H1 (cell line): Measurements from ENCODE around the gene CSNK2B. TPM values are rescaled to one million over a fixed set of nuclear protein-coding genes. Genes with fewer than 3 reads are reported as not detected.

Experiments used
- BRCA1 ChIP-seq: IDR thresholded peaks from 2 replicates; pipeline ENCODE4 v1.6.1; 2012; ENCODE audit warnings: low read depth, low read length, improper control_type of control experiment
- CBX8 ChIP-seq: fragments of 300-800, 300-1000 bp; sonication (generic); IDR thresholded peaks from 2 replicates; pipeline ENCODE4 v1.7.1; 2016; ENCODE audit warnings: low read depth, low read length, borderline replicate concordance
- CEBPB ChIP-seq: IDR thresholded peaks from 2 replicates; pipeline ENCODE4 v1.6.1; 2012; ENCODE audit warnings: low read depth, low read length
- EGR1 ChIP-seq: IDR thresholded peaks from 2 replicates; pipeline ENCODE4 v1.6.1; 2011; ENCODE audit warnings: low read depth, low read length, borderline replicate concordance
- EP300 ChIP-seq, 2 experiments: IDR thresholded peaks; 1 replicate in 1 of 2; 2 replicates in 1 of 2; pipeline ENCODE4 v1.6.1; 2011 to 2012; ENCODE audit warnings: low read depth in 2 of 2, low read length in 2 of 2, mild to moderate bottlenecking in 2 of 2, borderline replicate concordance in 1 of 2, inconsistent platforms in 1 of 2, moderate library complexity in 1 of 2
- FOSL1 ChIP-seq: IDR thresholded peaks from 2 replicates; pipeline ENCODE4 v1.6.1; 2011; ENCODE audit warnings: mild to moderate bottlenecking, low read depth, low read length, moderate library complexity; ENCODE audit not compliant: insufficient read depth
- GABPA ChIP-seq: IDR thresholded peaks from 2 replicates; pipeline ENCODE4 v1.6.1; 2011; ENCODE audit warnings: mild to moderate bottlenecking, low read length, moderate library complexity, borderline replicate concordance; ENCODE audit not compliant: insufficient read depth
- HDAC2 ChIP-seq, 2 experiments: fragments of 300-600 bp in 1 of 2; sonication (generic) in 1 of 2; IDR thresholded peaks; 2 replicates each; pipeline ENCODE4 v1.6.1; 2011 to 2012; ENCODE audit warnings: low read depth in 2 of 2, low read length in 2 of 2, mild to moderate bottlenecking in 2 of 2, moderate library complexity in 2 of 2, borderline replicate concordance in 1 of 2, inconsistent platforms in 1 of 2
- HDAC6 ChIP-seq: IDR thresholded peaks from one replicate; pipeline ENCODE4 v1.7.1; 2012; ENCODE audit warnings: low read depth, mild to moderate bottlenecking, inconsistent platforms, low read length, moderate library complexity
- KDM4A ChIP-seq: IDR thresholded peaks from one replicate; pipeline ENCODE4 v1.7.1; 2012; ENCODE audit warnings: low read depth, mild to moderate bottlenecking, moderate library complexity, low read length, inconsistent platforms; ENCODE audit not compliant: severe bottlenecking
- KDM5A ChIP-seq: fragments of 200-600 bp; IDR thresholded peaks from 2 replicates; pipeline ENCODE4 v1.7.1; 2012; ENCODE audit warnings: mild to moderate bottlenecking, low read length, inconsistent platforms, mixed read lengths
- NANOG ChIP-seq: IDR thresholded peaks from 2 replicates; pipeline ENCODE4 v1.6.1; 2011; ENCODE audit warnings: low read length, low read depth, mild to moderate bottlenecking, inconsistent platforms; ENCODE audit not compliant: insufficient read depth, poor library complexity, severe bottlenecking
- PHF8 ChIP-seq: fragments of 200-600 bp; sonication (generic); conservative IDR thresholded peaks from 2 replicates; pipeline ENCODE4 v1.7.1; 2012; ENCODE audit warnings: low read depth, mild to moderate bottlenecking, inconsistent platforms, low read length, moderate library complexity
- POLR2AphosphoS5 ChIP-seq: IDR thresholded peaks from 2 replicates; pipeline ENCODE4 v1.6.1; 2011; ENCODE audit warnings: low read depth, low read length
- POU5F1 ChIP-seq: IDR thresholded peaks from 2 replicates; pipeline ENCODE4 v1.6.1; 2011; ENCODE audit warnings: low read depth, mild to moderate bottlenecking, low read length, moderate library complexity
- RAD21 ChIP-seq, 2 experiments: IDR thresholded peaks in 1 of 2; conservative IDR thresholded peaks in 1 of 2; 2 replicates each; pipeline ENCODE4 v1.6.1; 2011; ENCODE audit warnings: low read depth in 2 of 2, low read length in 2 of 2, improper control_type of control experiment in 1 of 2, inconsistent platforms in 1 of 2, mild to moderate bottlenecking in 1 of 2, moderate library complexity in 1 of 2
- RBBP5 ChIP-seq: IDR thresholded peaks from 2 replicates; pipeline ENCODE4 v1.7.1; 2012; ENCODE audit warnings: low read depth, mild to moderate bottlenecking, inconsistent platforms, low read length, moderate library complexity, borderline replicate concordance
- RNF2 ChIP-seq: fragments of 200-900, 300-1000 bp; sonication (generic); IDR thresholded peaks from 2 replicates; pipeline ENCODE4 v1.7.1; 2016; ENCODE audit warnings: borderline replicate concordance, low read depth, mild to moderate bottlenecking, antibody characterized with exemption, low read length; ENCODE audit not compliant: poor library complexity, severe bottlenecking; ENCODE audit errors: missing control alignments
- TAF1 ChIP-seq: IDR thresholded peaks from 2 replicates; pipeline ENCODE4 v1.6.1; 2011; ENCODE audit warnings: mild to moderate bottlenecking, low read depth, low read length
- TAF7 ChIP-seq: optimal IDR thresholded peaks from 2 replicates; pipeline ENCODE3; 2011; ENCODE audit warnings: low read depth, mild to moderate bottlenecking, inconsistent platforms, low read length, moderate library complexity, borderline replicate concordance
- TBP ChIP-seq: IDR thresholded peaks from 2 replicates; pipeline ENCODE4 v1.6.1; 2011; ENCODE audit warnings: low read depth, low read length, improper control_type of control experiment
- polyA plus RNA-seq, 7 experiments: library from polyadenylated mRNA; depleted of rRNA in 3 of 7; stranded (reverse) in 5 of 7; unstranded in 2 of 7; fragments of >200 nt in 5 of 7; fragments of 200-250 nt in 2 of 7; gene quantifications; 1 replicate in 5 of 7; 2 replicates in 1 of 7; 4 replicates in 1 of 7; pipeline versions ENCODE4 v1.2.1 to v1.2.3, GENCODE V29; 2011 to 2013; ENCODE audit warnings: missing spikeins in 2 of 7, mixed read lengths in 2 of 7
- total RNA-seq: library from RNA; stranded (reverse); fragmentation: NEBNext Ultra II Directional; extraction: Animal tissue kit (Norgen Biotek cat#: 25700); gene quantifications from 2 replicates; pipeline ENCODE4 v1.2.1, GENCODE V29; 2021

The CSNK2B gene
- total and polyA plus RNA-seq, 2 of the 8 experiments (the other 6 are each of a cell fraction or from before 2014, with no cell fraction given), result 169 to 208 TPM

- TF ChIP-seq KDM5A, result 0 out of 2 replicates have a peak, but pooled peaks have one; percentile 20
- TF ChIP-seq GABPA, result no peak
- TF ChIP-seq TAF7, result peak; percentile 90
- peak in 1 of 2 experiments; percentile 60; a peak in 1 of 4 replicates for TF ChIP-seq HDAC2 (IDR thresholded peaks at IDR 0.05; ENCODE audit: borderline replicate concordance in 1 of 2, low read depth in 2 of 2, low read length in 2 of 2)
- peak; percentile 69 for TF ChIP-seq PHF8
- peak; percentile 26 for TF ChIP-seq KDM4A
- TF ChIP-seq FOSL1, result 0 out of 2 replicates have a peak, but pooled peaks have one; percentile 21
- no peak for TF ChIP-seq HDAC6
- TF ChIP-seq CEBPB, result no peak
- peak; percentile 97 for TF ChIP-seq TAF1
- TF ChIP-seq RBBP5, result 0 out of 2 replicates have a peak, but pooled peaks have one; percentile 30
- TF ChIP-seq RAD21 (IDR thresholded peaks at IDR 0.05 in 1 of 2, conservative IDR thresholded peaks at IDR 0.05 in 1 of 2; ENCODE audit: low read depth in 2 of 2, low read length in 2 of 2), result no peak
- no peak for TF ChIP-seq RNF2
- no peak for TF ChIP-seq CBX8
- TF ChIP-seq BRCA1, result no peak
- TF ChIP-seq POLR2AphosphoS5, result peak; percentile 98
- TF ChIP-seq NANOG, result no peak
- 0 out of 2 replicates have a peak, but pooled peaks have one; percentile 6 for TF ChIP-seq EGR1
- no peak for TF ChIP-seq POU5F1
- TF ChIP-seq EP300 (IDR thresholded peaks at IDR 0.05; ENCODE audit: borderline replicate concordance in 1 of 2, low read depth in 2 of 2, low read length in 2 of 2), result peak; percentile 2 to 33; a peak in 2 of 3 replicates
- TF ChIP-seq TBP, result peak; percentile 92; the same call in 1 of the 2 replicates
These were observed 45.1 kb upstream of the CSNK2B start, which contains the start of gene PRRC2A (continued) for GRCh38 chr6:31620586-31621319.
